ENCODE results near the gene SCYL2.

GRCh38 chr12:100247765-100248164 lies 19.2 kb upstream of the SCYL2 start:
- no peak for TF ChIP-seq POLR2A (IDR thresholded peaks at IDR 0.05)
- no peak for TF ChIP-seq CTCF (IDR thresholded peaks at IDR 0.05)
